SH-SY5Y (cell line): ENCODE data around the gene TMEM266.

Experiments used
- GATA2 ChIP-seq: IDR thresholded peaks from 2 replicates; pipeline ENCODE4 v1.6.1; 2011; ENCODE audit warnings: mild to moderate bottlenecking, low read depth, low read length
- GATA3 ChIP-seq: IDR thresholded peaks from 2 replicates; pipeline ENCODE4 v1.6.1; 2011; ENCODE audit warnings: low read depth, mild to moderate bottlenecking, low read length, moderate library complexity

DNA sequence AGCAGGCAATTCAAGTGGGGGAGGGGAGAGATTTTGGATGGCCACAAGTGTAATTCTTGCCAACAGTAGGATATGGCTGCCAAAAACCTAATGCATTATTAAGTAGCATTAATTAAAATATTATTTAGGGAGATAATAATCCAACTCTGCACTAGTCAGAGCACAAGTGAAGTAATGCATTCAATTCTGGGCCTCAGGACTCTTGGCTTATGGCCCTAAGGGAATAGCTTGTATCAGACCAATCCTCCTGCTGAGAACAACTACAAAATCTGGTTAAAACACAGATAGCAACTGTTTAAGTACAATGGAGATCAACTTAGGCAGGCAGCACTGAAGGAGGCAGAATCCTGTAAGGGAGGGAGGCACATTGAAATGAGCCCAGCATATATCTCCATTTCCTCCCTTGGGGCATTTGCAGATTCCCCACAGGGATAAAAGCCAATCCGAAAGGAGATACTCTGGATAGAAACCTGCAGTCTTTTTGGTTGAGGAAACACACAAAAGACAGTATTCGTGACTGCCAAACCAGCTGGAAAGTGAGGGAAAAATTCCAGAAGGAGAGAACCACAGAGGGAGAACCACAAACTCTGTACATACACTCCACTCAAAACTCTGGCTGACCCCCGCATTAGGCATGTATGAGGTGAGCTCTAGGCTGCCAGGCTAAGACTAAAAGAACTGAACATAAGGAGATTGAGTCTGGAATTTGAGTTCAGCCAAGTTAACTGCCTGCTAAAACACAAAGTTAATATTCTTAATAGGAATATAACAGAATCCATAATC is 194.1 kb downstream of the TMEM266 start:
- TF ChIP-seq GATA2 = no peak
- no peak for TF ChIP-seq GATA3
